ENCODE measurements around the gene SERPINI2. TPM values are rescaled to one million over a fixed set of nuclear protein-coding genes. Genes with fewer than 3 reads are reported as not detected.

SERPINI2 gene
- total and polyA plus RNA-seq, 4 donors: 0.49 to 5.2 (median 3.7) TPM

- H3K9me3 ChIP-seq (ENCODE audit: control insufficient read depth in 4 of 4, insufficient read depth in 3 of 4, low read length in 3 of 4): no peaks in the 10 kb centered on the region
- ATAC-seq (ENCODE audit: insufficient read depth, low FRiP score): no peak
- no peak overlapping the region for H3K4me3 ChIP-seq
- H3K36me3 ChIP-seq (ENCODE audit: control insufficient read depth in 4 of 4, insufficient read depth in 4 of 4, low read length in 4 of 4): no peaks in the 10 kb centered on the region
- WGBS, 2 donors: 70 to 76% methylated on average over 3 of the region's 3 CpGs
- no peak overlapping the region for H3K27ac ChIP-seq (ENCODE audit: low read depth in 1 of 2, low read length in 1 of 2)
- DNase-seq: no peak
- TF ChIP-seq CTCF (IDR thresholded peaks at IDR 0.05; ENCODE audit: control extremely low read depth, extremely low read depth): no peak
- no peak overlapping the region for H3K9ac ChIP-seq (ENCODE audit: insufficient read depth in 1 of 2, low read length in 2 of 2)
- no peaks in the 10 kb centered on the region for H3K27me3 ChIP-seq (ENCODE audit: control insufficient read depth in 3 of 3, insufficient read depth in 3 of 3, low read length in 2 of 3)
- H3K4me1 ChIP-seq (ENCODE audit: control insufficient read depth in 5 of 5, insufficient read depth in 5 of 5, low read length in 5 of 5): no peaks in the 10 kb centered on the region
Observed at GRCh38 chr3:167469381-167469780, 4.5 kb downstream of the SERPINI2 start.

GRCh38 chr3:167467848-167468611 is 5.8 kb downstream of the SERPINI2 start:
- no peaks in the 10 kb centered on the region for H3K27me3 ChIP-seq (ENCODE audit: control insufficient read depth in 3 of 3, insufficient read depth in 3 of 3, low read length in 2 of 3)
- no peak overlapping the region for H3K27ac ChIP-seq (ENCODE audit: low read depth in 1 of 2, low read length in 1 of 2)
- no peak overlapping the region for H3K4me3 ChIP-seq
- WGBS, 2 donors: 79 to 86% methylated on average over 5 of the region's 5 CpGs
- no peaks in the 10 kb centered on the region for H3K4me1 ChIP-seq (ENCODE audit: control insufficient read depth in 5 of 5, insufficient read depth in 5 of 5, low read length in 5 of 5)
- DNase-seq: no peak
- no peak for ATAC-seq (ENCODE audit: insufficient read depth, low FRiP score)
- no peaks in the 10 kb centered on the region for H3K9me3 ChIP-seq (ENCODE audit: control insufficient read depth in 4 of 4, insufficient read depth in 3 of 4, low read length in 3 of 4)
- no peaks in the 10 kb centered on the region for H3K36me3 ChIP-seq (ENCODE audit: control insufficient read depth in 4 of 4, insufficient read depth in 4 of 4, low read length in 4 of 4)
- no peak overlapping the region for H3K9ac ChIP-seq (ENCODE audit: insufficient read depth in 1 of 2, low read length in 2 of 2)
- no peak for TF ChIP-seq CTCF (IDR thresholded peaks at IDR 0.05; ENCODE audit: control extremely low read depth, extremely low read depth)

DNA sequence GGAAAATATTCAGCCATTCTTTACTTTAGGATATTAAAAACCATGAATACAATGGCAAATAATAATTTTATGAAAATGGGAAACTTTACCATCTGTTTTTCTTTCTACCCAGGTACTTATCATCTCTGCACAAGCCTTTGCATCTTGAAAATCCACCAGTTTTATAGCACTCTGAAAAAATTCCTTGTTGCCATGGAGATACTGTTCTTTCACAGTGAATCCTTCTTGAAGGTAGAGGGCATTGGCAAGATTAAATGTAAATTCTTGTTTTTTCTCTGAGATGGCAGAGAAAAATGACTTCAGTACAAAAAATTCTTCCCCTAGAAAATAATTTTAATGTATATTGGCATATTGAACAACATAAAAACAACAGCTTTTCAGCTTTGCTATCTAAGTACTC is 6.9 kb downstream of the SERPINI2 start:
- H3K9ac ChIP-seq (ENCODE audit: insufficient read depth in 1 of 2, low read length in 2 of 2): no peak overlapping the region
- no peaks in the 10 kb centered on the region for H3K4me1 ChIP-seq (ENCODE audit: control insufficient read depth in 5 of 5, insufficient read depth in 5 of 5, low read length in 5 of 5)
- no peak overlapping the region for H3K27ac ChIP-seq (ENCODE audit: low read depth in 1 of 2, low read length in 1 of 2)
- no peak for DNase-seq
- no peak for TF ChIP-seq CTCF (IDR thresholded peaks at IDR 0.05; ENCODE audit: control extremely low read depth, extremely low read depth)
- no peaks in the 10 kb centered on the region for H3K27me3 ChIP-seq (ENCODE audit: control insufficient read depth in 3 of 3, insufficient read depth in 3 of 3, low read length in 2 of 3)
- no peak overlapping the region for H3K4me3 ChIP-seq
- no peaks in the 10 kb centered on the region for H3K36me3 ChIP-seq (ENCODE audit: control insufficient read depth in 4 of 4, insufficient read depth in 4 of 4, low read length in 4 of 4)
- H3K9me3 ChIP-seq (ENCODE audit: control insufficient read depth in 4 of 4, insufficient read depth in 3 of 4, low read length in 3 of 4): no peaks in the 10 kb centered on the region
- ATAC-seq (ENCODE audit: insufficient read depth, low FRiP score): no peak

Data from lung (tissue), 12 donors.